ENCODE results near the gene HRH3. TPM values are rescaled to one million over a fixed set of nuclear protein-coding genes. Genes with fewer than 3 reads are reported as not detected.

The HRH3 gene
- total and polyA plus RNA-seq, 7 donors = not detected

- no peaks in the 10 kb centered on the region for H3K9me3 ChIP-seq
- H3K27ac ChIP-seq = no peak overlapping the region
- intact Hi-C loops (cut with DNase I) = no loop called here
- TF ChIP-seq EP300 (IDR thresholded peaks at IDR 0.05) = no peak
- TF ChIP-seq POLR2A (IDR thresholded peaks at IDR 0.05) = no peak
- WGBS, 2 donors = 88 to 94% methylated on average over 25 of the region's 25 CpGs
- DNase-seq = no peak
- no peak overlapping the region for H3K4me3 ChIP-seq
- H3K27me3 ChIP-seq = no peaks in the 10 kb centered on the region
- no peaks in the 10 kb centered on the region for H3K4me1 ChIP-seq
- H3K36me3 ChIP-seq = peaks cover 5 to 92% (median 31%) of the 10 kb centered on the region in 4 donors
These were observed 54.2 kb downstream of the HRH3 start for GRCh38 chr20:62165762-62166399.

Other genes with a start within 250 kb of the HRH3 start
- 10 to 100 TPM in 2 of 4 donors, 1 to 10 TPM in 2; 8.0 to 13.3 (median 10.9) TPM for gene TAF4, start 154.4 kb downstream of the HRH3 start, total RNA-seq
- gene TAF4, start 154.4 kb downstream of the HRH3 start, polyA plus RNA-seq = 10 to 100 TPM in 1 of 3 donors, 1 to 10 TPM in 2; 3.6 to 10.3 (median 6.5) TPM
- gene LSM14B, start 97.8 kb downstream of the HRH3 start, total RNA-seq = 10 to 100 TPM; 20.8 to 28.5 (median 23.6) TPM
- 10 to 100 TPM; 16.9 to 25.8 (median 21.6) TPM for gene LSM14B, start 97.8 kb downstream of the HRH3 start, polyA plus RNA-seq
- gene PSMA7, start 76.9 kb downstream of the HRH3 start, total RNA-seq = 100 to 1,000 TPM; 192 to 388 (median 313) TPM
- gene PSMA7, start 76.9 kb downstream of the HRH3 start, polyA plus RNA-seq = 100 to 1,000 TPM; 224 to 340 (median 244) TPM
- gene SS18L1, start 76.5 kb downstream of the HRH3 start, total RNA-seq = 10 to 100 TPM in 3 of 4 donors, 1 to 10 TPM in 1; 7.2 to 11.7 (median 11.1) TPM
- gene SS18L1, start 76.5 kb downstream of the HRH3 start, polyA plus RNA-seq = 1 to 10 TPM; 4.9 to 9.5 (median 5.4) TPM
- gene MTG2, start 37.2 kb downstream of the HRH3 start, total RNA-seq = 10 to 100 TPM; 13.3 to 28.1 (median 21.2) TPM
- gene MTG2, start 37.2 kb downstream of the HRH3 start, polyA plus RNA-seq = 10 to 100 TPM; 21.0 to 32.3 (median 24.7) TPM
- gene OSBPL2, start 18.2 kb upstream of the HRH3 start, total RNA-seq = 10 to 100 TPM; 31.6 to 36.8 (median 32.6) TPM
- gene OSBPL2, start 18.2 kb upstream of the HRH3 start, polyA plus RNA-seq = 10 to 100 TPM; 27.0 to 36.3 (median 28.0) TPM
- gene ADRM1, start 82.7 kb upstream of the HRH3 start, total RNA-seq = 100 to 1,000 TPM; 100 to 130 (median 119) TPM
- 100 to 1,000 TPM in 1 of 3 donors, 10 to 100 TPM in 2; 61.3 to 102 (median 77.7) TPM for gene ADRM1, start 82.7 kb upstream of the HRH3 start, polyA plus RNA-seq
- 100 to 1,000 TPM in 3 of 4 donors, 10 to 100 TPM in 1; 53.5 to 409 (median 134) TPM for gene LAMA5, start 147.0 kb upstream of the HRH3 start, total RNA-seq
- 10 to 100 TPM in 1 of 3 donors, 1 to 10 TPM in 2; 1.8 to 56.5 (median 3.2) TPM for gene LAMA5, start 147.0 kb upstream of the HRH3 start, polyA plus RNA-seq
- gene RPS21, start 166.8 kb upstream of the HRH3 start, total RNA-seq = 1,000 to 10,000 TPM; 2,383 to 8,235 (median 5,456) TPM
- 1,000 to 10,000 TPM; 2,794 to 6,260 (median 4,441) TPM for gene RPS21, start 166.8 kb upstream of the HRH3 start, polyA plus RNA-seq
- 1 to 10 TPM; 1.8 to 6.5 (median 4.2) TPM for gene CABLES2, start 187.0 kb upstream of the HRH3 start, total RNA-seq
- 1 to 10 TPM; 3.5 to 6.9 (median 3.6) TPM for gene CABLES2, start 187.0 kb upstream of the HRH3 start, polyA plus RNA-seq
- not detected for gene RBBP8NL, start 207.3 kb upstream of the HRH3 start, total RNA-seq
- gene RBBP8NL, start 207.3 kb upstream of the HRH3 start, polyA plus RNA-seq = 10 to 100 TPM in 1 of 3 donors, 1 to 10 TPM in 2; 4.2 to 12.5 (median 5.4) TPM